Measurements from ENCODE around the gene DNAH12.

- TF ChIP-seq, protein P1, sequence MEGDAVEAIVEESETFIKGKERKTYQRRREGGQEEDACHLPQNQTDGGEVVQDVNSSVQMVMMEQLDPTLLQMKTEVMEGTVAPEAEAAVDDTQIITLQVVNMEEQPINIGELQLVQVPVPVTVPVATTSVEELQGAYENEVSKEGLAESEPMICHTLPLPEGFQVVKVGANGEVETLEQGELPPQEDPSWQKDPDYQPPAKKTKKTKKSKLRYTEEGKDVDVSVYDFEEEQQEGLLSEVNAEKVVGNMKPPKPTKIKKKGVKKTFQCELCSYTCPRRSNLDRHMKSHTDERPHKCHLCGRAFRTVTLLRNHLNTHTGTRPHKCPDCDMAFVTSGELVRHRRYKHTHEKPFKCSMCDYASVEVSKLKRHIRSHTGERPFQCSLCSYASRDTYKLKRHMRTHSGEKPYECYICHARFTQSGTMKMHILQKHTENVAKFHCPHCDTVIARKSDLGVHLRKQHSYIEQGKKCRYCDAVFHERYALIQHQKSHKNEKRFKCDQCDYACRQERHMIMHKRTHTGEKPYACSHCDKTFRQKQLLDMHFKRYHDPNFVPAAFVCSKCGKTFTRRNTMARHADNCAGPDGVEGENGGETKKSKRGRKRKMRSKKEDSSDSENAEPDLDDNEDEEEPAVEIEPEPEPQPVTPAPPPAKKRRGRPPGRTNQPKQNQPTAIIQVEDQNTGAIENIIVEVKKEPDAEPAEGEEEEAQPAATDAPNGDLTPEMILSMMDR (IDR thresholded peaks at IDR 0.05): no peak
- no peak for TF ChIP-seq EZH2 (IDR thresholded peaks at IDR 0.05)
- no peak for TF ChIP-seq EZH2phosphoT487 (IDR thresholded peaks at IDR 0.05)
These were observed 80.1 kb downstream of the DNAH12 start for GRCh38 chr3:57464011-57464410.

All from neural progenitor cell (in vitro differentiated cells).